Mesenchymal stem cell (in vitro differentiated cells and primary cell): Measurements from ENCODE around the gene NEDD8.
A peak's percentile ranks its signal among the peaks of the same experiment; 100 is the strongest.

Experiments used
- DNase-seq: peaks from one replicate; pipeline ENCODE4 v3.0.0-alpha.2; 2013
- H2AFZ ChIP-seq: one replicate; pipeline ENCODE4 v1.6.1; 2013; ENCODE audit warnings: low read depth, mild to moderate bottlenecking, control low read depth, inconsistent platforms, low read length, moderate library complexity
- H2AK5ac ChIP-seq: 2 replicates; pipeline ENCODE4 v1.6.1; 2013; ENCODE audit warnings: low read length, moderate library complexity, mild to moderate bottlenecking, inconsistent platforms; ENCODE audit not compliant: severe bottlenecking
- H2BK120ac ChIP-seq: one replicate; pipeline ENCODE4 v1.6.1; 2013; ENCODE audit warnings: low read depth, mild to moderate bottlenecking, inconsistent platforms, low read length, moderate library complexity
- H2BK12ac ChIP-seq, 2 experiments: one replicate each; pipeline ENCODE4 v1.6.1; 2013; ENCODE audit warnings: inconsistent platforms in 2 of 2, low read length in 2 of 2, mild to moderate bottlenecking in 2 of 2, moderate library complexity in 2 of 2, control low read depth in 1 of 2
- H2BK15ac ChIP-seq: one replicate; pipeline ENCODE4 v1.6.1; 2013; ENCODE audit warnings: mild to moderate bottlenecking, low read depth, inconsistent platforms; ENCODE audit not compliant: poor library complexity, severe bottlenecking
- H2BK5ac ChIP-seq: 2 replicates; pipeline ENCODE4 v1.6.1; 2013; ENCODE audit warnings: low read depth, mild to moderate bottlenecking, low read length, control low read depth, inconsistent platforms; ENCODE audit not compliant: poor library complexity, severe bottlenecking
- H3K14ac ChIP-seq, 2 experiments: one replicate each; pipeline ENCODE4 v1.6.1; 2013; ENCODE audit warnings: inconsistent platforms in 2 of 2, low read length in 2 of 2, control low read depth in 1 of 2, mild to moderate bottlenecking in 1 of 2, moderate library complexity in 1 of 2
- H3K18ac ChIP-seq, 2 experiments: one replicate each; pipeline ENCODE4 v1.6.1; 2013; ENCODE audit warnings: inconsistent platforms in 2 of 2, low read length in 2 of 2, control low read depth in 1 of 2, low read depth in 1 of 2, mild to moderate bottlenecking in 1 of 2
- H3K23ac ChIP-seq, 2 experiments: one replicate each; pipeline ENCODE4 v1.6.1; 2013; ENCODE audit warnings: inconsistent platforms in 2 of 2, low read length in 2 of 2, mild to moderate bottlenecking in 2 of 2, moderate library complexity in 2 of 2, control low read depth in 1 of 2
- H3K27ac ChIP-seq: 2 replicates; pipeline ENCODE4 v1.5.1; 2013; ENCODE audit warnings: mild to moderate bottlenecking, moderate library complexity, low read length, control low read depth, inconsistent platforms; ENCODE audit not compliant: poor library complexity, severe bottlenecking
- H3K27me3 ChIP-seq, 2 experiments: 2 replicates each; pipeline versions ENCODE4 v1.6.1 to v1.7.0; 2013; ENCODE audit warnings: low read length in 2 of 2, mild to moderate bottlenecking in 2 of 2, moderate library complexity in 2 of 2, control low read depth in 1 of 2, inconsistent platforms in 1 of 2; ENCODE audit not compliant: control insufficient read depth in 1 of 2, insufficient read depth in 1 of 2
- H3K36me3 ChIP-seq, 2 experiments: 2 replicates each; pipeline versions ENCODE4 v1.6.1 to v1.7.0; 2013; ENCODE audit warnings: low read length in 2 of 2, control low read depth in 1 of 2, inconsistent platforms in 1 of 2, low read depth in 1 of 2, mild to moderate bottlenecking in 1 of 2; ENCODE audit not compliant: insufficient read depth in 2 of 2, control insufficient read depth in 1 of 2
- H3K4ac ChIP-seq, 2 experiments: one replicate each; pipeline ENCODE4 v1.6.1; 2013; ENCODE audit warnings: inconsistent platforms in 2 of 2, low read length in 2 of 2, mild to moderate bottlenecking in 2 of 2, moderate library complexity in 2 of 2, control low read depth in 1 of 2, low read depth in 1 of 2
- H3K4me1 ChIP-seq: 2 replicates; pipeline ENCODE4 v1.6.1; 2013; ENCODE audit warnings: low read depth, low read length, control low read depth; ENCODE audit not compliant: control insufficient read depth, insufficient read depth
- H3K4me2 ChIP-seq: 2 replicates; pipeline ENCODE4 v1.6.1; 2013; ENCODE audit warnings: low read length, mild to moderate bottlenecking, inconsistent platforms; ENCODE audit not compliant: poor library complexity, severe bottlenecking
- H3K4me3 ChIP-seq, 2 experiments: 2 replicates each; pipeline versions ENCODE4 v1.5.1 to v1.7.0; 2013; ENCODE audit warnings: low read length in 2 of 2, mild to moderate bottlenecking in 2 of 2, control low read depth in 1 of 2, low read depth in 1 of 2; ENCODE audit not compliant: insufficient read depth in 1 of 2
- H3K79me1 ChIP-seq: replicated peaks from 2 replicates; pipeline ENCODE4 v1.6.1; 2013; ENCODE audit warnings: mild to moderate bottlenecking, control low read depth, low read length, inconsistent platforms; ENCODE audit not compliant: poor library complexity, severe bottlenecking
- H3K9ac ChIP-seq: 2 replicates; pipeline ENCODE4 v1.7.0; 2013; ENCODE audit warnings: mild to moderate bottlenecking, low read length, moderate library complexity
- H3K9me3 ChIP-seq: 2 replicates; pipeline ENCODE4 v1.7.0; 2013; ENCODE audit warnings: mild to moderate bottlenecking, low read length; ENCODE audit not compliant: control insufficient read depth
- H4K8ac ChIP-seq: one replicate; pipeline ENCODE4 v1.6.1; 2013; ENCODE audit warnings: inconsistent platforms, mild to moderate bottlenecking, low read length, moderate library complexity
- H4K91ac ChIP-seq: one replicate; pipeline ENCODE4 v1.6.1; 2013; ENCODE audit warnings: mild to moderate bottlenecking, low read length, inconsistent platforms
- WGBS: methylation state at CpG from one replicate; pipeline ENCODE4 v1.1.7; 2013; ENCODE audit warnings: mixed read lengths; 5-methylcytosine and 5-hydroxymethylcytosine counted together

NEDD8 gene

GRCh38 chr14:24278424-24278823 is 46.3 kb upstream of the NEDD8 start:
- no peak overlapping the region for H4K91ac ChIP-seq
- no peak overlapping the region for H3K4me3 ChIP-seq
- H3K79me1 ChIP-seq = peaks cover 28% of the 10 kb centered on the region
- H2BK120ac ChIP-seq = no peak overlapping the region
- H4K8ac ChIP-seq = no peak overlapping the region
- H3K27me3 ChIP-seq = no peaks in the 10 kb centered on the region
- H3K18ac ChIP-seq = no peak overlapping the region
- no peak overlapping the region for H3K4me2 ChIP-seq
- H2BK5ac ChIP-seq = no peak overlapping the region
- H2BK15ac ChIP-seq = no peak overlapping the region
- H3K4ac ChIP-seq = no peak overlapping the region
- H2BK12ac ChIP-seq = no peak overlapping the region
- no peak overlapping the region for H3K14ac ChIP-seq
- H3K36me3 ChIP-seq = no peaks in the 10 kb centered on the region
- WGBS = 94% methylated on average over 5 of the region's 5 CpGs
- H3K4me1 ChIP-seq = peaks cover 5% of the 10 kb centered on the region
- no peak for DNase-seq
- H3K23ac ChIP-seq = no peak overlapping the region
- H3K27ac ChIP-seq = no peak overlapping the region
- no peak overlapping the region for H2AFZ ChIP-seq
- H3K9ac ChIP-seq = no peak overlapping the region
- H3K9me3 ChIP-seq = no peaks in the 10 kb centered on the region
- H2AK5ac ChIP-seq = no peak overlapping the region

- peaks cover 28% of the 10 kb centered on the region for H3K79me1 ChIP-seq
- no peak overlapping the region for H2BK5ac ChIP-seq
- H3K23ac ChIP-seq = no peak overlapping the region
- no peak for DNase-seq
- H2AFZ ChIP-seq = no peak overlapping the region
- H3K27ac ChIP-seq = no peak overlapping the region
- H2AK5ac ChIP-seq = no peak overlapping the region
- no peak overlapping the region for H4K91ac ChIP-seq
- H3K36me3 ChIP-seq = no peaks in the 10 kb centered on the region
- H3K27me3 ChIP-seq = no peaks in the 10 kb centered on the region
- no peak overlapping the region for H4K8ac ChIP-seq
- H3K4ac ChIP-seq = no peak overlapping the region
- no peak overlapping the region for H2BK15ac ChIP-seq
- H2BK12ac ChIP-seq = no peak overlapping the region
- H3K4me2 ChIP-seq = no peak overlapping the region
- H3K4me1 ChIP-seq = peaks cover 2% of the 10 kb centered on the region
- no peak overlapping the region for H3K4me3 ChIP-seq
- H3K18ac ChIP-seq = no peak overlapping the region
- no peak overlapping the region for H3K14ac ChIP-seq
- H3K9me3 ChIP-seq = no peaks in the 10 kb centered on the region
- 92% methylated on average over 11 of the region's 11 CpGs for WGBS
- H3K9ac ChIP-seq = peak overlapping the region; percentile 30
- no peak overlapping the region for H2BK120ac ChIP-seq
Measured at GRCh38 chr14:24277606-24278321, 45.6 kb upstream of the NEDD8 start.

GRCh38 chr14:24277071-24277470 is 44.9 kb upstream of the NEDD8 start:
- H3K27ac ChIP-seq = no peak overlapping the region
- H3K36me3 ChIP-seq = no peaks in the 10 kb centered on the region
- no peak overlapping the region for H3K4ac ChIP-seq
- no peaks in the 10 kb centered on the region for H3K9me3 ChIP-seq
- no peaks in the 10 kb centered on the region for H3K4me1 ChIP-seq
- H2AFZ ChIP-seq = no peak overlapping the region
- H2BK15ac ChIP-seq = no peak overlapping the region
- no peak overlapping the region for H4K91ac ChIP-seq
- peaks cover 31% of the 10 kb centered on the region for H3K79me1 ChIP-seq
- H3K4me2 ChIP-seq = no peak overlapping the region
- H2AK5ac ChIP-seq = no peak overlapping the region
- WGBS = 94% methylated on average over 6 of the region's 6 CpGs
- no peak overlapping the region for H2BK120ac ChIP-seq
- no peak overlapping the region for H3K23ac ChIP-seq
- no peak overlapping the region for H3K14ac ChIP-seq
- peak overlapping the region; percentile 30 for H3K9ac ChIP-seq
- no peak overlapping the region for H2BK5ac ChIP-seq
- no peak overlapping the region for H2BK12ac ChIP-seq
- H4K8ac ChIP-seq = no peak overlapping the region
- no peak for DNase-seq
- no peaks in the 10 kb centered on the region for H3K27me3 ChIP-seq
- no peak overlapping the region for H3K18ac ChIP-seq
- H3K4me3 ChIP-seq = no peak overlapping the region

- Histone ChIP-seq H3K18ac (no peak overlapping the region), H4K91ac (no peak overlapping the region), H3K4me1 (peaks cover 6% of the 10 kb centered on the region), H3K4me2 (no peak overlapping the region), H3K36me3 (peaks cover 12 to 13% of the 10 kb centered on the region in 2 experiments), H2BK12ac (no peak overlapping the region), H3K9me3 (no peaks in the 10 kb centered on the region), H3K4ac (no peak overlapping the region), H2AFZ (no peak overlapping the region), H2BK120ac (no peak overlapping the region), H3K23ac (no peak overlapping the region), H2AK5ac (no peak overlapping the region), H3K9ac (no peak overlapping the region), H3K14ac (no peak overlapping the region), H3K27ac (no peak overlapping the region), H3K4me3 (no peak overlapping the region), H2BK15ac (no peak overlapping the region), H3K27me3 (no peaks in the 10 kb centered on the region), H4K8ac (no peak overlapping the region), H3K79me1 (peaks cover 41% of the 10 kb centered on the region), H2BK5ac (no peak overlapping the region)
- WGBS = 91% methylated on average over 3 of the region's 3 CpGs
- no peak for DNase-seq
Measured at GRCh38 chr14:24274101-24274543, 42.0 kb upstream of the NEDD8 start.
